Raji (cell line): ENCODE results near the gene PAX6.

Source experiments
- POLR2A ChIP-seq: IDR thresholded peaks from 2 replicates; pipeline ENCODE4 v1.6.1; 2011; ENCODE audit warnings: low read depth, low read length, control low read depth; ENCODE audit not compliant: insufficient read depth

PAX6 gene

GRCh38 chr11:31806928-31807798 is 4.0 kb downstream of the PAX6 start:
- TF ChIP-seq POLR2A = no peak

DNA sequence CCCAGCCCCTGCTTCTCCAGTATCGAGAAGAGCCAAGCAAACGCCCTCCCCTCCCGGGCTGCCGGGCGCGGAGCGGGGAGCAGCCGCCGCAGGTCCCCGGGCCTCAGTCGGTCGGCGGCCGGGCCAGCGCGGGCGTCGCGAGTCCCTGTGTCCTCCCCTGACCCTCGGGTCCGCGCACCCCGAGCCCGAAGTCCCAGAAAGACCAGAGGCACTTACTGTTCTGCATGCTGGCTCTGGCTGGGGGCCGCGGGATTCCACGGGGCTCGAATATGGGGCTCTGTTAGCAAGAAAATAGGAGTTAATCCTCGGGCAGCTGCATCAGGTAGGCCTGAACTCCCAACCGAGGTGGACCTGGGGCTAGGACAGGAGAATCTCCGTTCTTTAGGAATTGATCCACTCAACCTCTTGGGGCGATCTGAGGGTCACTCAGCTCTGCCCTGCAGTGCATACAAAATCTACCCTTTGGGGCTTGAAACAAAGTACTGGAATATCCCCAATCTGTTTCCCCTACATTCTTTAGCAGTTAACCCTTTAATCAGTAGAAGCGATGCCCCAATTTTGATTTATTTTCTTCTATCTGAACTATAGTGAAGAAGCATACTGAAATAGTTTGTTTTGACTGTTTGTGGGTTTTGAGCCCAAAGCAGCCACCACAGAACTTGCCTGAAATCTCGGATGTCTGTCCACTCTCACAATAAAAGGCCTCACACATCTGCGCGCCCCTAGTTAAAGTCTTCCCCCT is 4.8 kb downstream of the PAX6 start:
- no peak for TF ChIP-seq POLR2A

DNA sequence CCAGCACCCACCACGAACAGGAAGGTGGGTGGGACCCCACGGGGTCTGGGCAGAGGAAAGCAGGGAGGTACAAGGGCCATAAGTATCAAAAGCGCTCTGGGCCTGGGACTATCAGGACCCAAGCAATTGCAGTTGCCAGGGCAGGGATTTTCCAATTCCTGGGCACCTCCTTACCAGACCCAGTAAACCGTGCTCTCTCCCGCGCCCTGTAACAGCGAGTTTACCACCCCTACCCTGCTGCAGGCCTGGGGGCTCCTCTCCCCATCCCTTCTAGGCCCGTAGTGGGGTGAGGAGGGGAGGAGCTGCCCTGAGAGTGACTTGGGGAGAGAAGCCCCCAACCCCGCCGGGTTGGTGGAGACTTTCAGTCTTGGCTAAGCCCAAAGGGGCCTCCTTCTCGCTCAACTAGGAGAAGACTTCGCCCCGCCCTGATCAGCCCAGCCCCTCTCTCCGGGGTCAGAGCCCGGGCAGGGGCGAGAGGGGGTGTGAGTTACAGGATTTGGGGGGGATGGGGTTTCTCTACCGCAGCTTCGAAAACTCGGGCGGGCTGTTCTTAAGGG is 5.4 kb downstream of the PAX6 start:
- no peak for TF ChIP-seq POLR2A

DNA sequence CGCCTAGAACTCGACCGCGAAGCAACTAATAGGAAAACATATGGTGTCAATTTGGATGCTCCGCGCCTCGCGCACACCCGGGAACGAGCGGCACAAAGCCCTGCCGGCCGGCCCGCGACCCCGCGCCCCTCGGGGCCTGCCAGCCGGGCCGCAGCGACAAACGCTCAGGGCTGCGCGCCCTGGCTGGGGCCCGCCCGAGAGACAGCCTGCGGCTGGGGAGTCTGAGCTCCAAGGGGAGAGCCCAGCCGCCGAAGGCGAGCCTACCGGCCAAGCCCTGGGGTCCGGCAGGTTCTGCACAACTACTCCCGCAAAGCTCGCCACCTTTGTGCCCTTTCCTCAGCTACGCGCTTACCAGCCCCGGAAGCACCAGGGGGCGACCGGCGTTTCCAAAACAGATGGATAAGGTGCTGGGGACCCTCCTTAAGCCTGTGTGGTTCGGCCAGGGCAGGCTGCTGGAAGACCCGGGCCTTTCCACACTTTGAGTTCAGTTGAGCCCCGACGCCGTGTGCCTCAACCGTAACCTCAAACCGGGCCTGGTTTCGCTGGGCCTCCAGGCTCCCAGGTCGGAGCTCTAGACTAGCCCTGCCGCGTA is 6.0 kb downstream of the PAX6 start:
- TF ChIP-seq POLR2A = no peak

- no peak for TF ChIP-seq POLR2A
Measured at GRCh38 chr11:31804312-31805036, 6.6 kb downstream of the PAX6 start.

DNA sequence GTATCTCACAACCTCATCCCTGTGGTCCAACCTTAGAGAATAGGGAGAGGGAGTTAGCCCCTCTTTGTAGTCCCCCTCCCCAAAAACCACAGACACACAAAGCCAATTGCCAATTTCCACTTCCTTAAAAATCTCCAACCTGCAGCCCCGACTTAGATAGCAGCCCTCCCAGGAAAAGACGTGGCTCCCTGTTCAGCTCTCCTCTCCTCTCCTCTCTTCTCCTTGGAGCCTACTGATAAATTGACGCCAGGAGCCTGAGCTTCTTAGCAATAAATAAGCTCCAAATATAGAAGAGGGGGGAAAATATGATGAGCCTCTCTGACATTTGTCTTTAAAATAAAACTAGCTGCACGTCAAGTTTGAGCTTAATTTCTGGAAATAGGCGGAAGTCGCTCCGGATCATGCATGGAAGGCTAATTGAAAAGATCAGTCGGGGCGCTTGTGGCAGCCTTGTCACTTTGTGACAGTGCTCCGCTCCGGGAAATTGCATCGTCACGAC is 7.3 kb downstream of the PAX6 start:
- TF ChIP-seq POLR2A = no peak

DNA sequence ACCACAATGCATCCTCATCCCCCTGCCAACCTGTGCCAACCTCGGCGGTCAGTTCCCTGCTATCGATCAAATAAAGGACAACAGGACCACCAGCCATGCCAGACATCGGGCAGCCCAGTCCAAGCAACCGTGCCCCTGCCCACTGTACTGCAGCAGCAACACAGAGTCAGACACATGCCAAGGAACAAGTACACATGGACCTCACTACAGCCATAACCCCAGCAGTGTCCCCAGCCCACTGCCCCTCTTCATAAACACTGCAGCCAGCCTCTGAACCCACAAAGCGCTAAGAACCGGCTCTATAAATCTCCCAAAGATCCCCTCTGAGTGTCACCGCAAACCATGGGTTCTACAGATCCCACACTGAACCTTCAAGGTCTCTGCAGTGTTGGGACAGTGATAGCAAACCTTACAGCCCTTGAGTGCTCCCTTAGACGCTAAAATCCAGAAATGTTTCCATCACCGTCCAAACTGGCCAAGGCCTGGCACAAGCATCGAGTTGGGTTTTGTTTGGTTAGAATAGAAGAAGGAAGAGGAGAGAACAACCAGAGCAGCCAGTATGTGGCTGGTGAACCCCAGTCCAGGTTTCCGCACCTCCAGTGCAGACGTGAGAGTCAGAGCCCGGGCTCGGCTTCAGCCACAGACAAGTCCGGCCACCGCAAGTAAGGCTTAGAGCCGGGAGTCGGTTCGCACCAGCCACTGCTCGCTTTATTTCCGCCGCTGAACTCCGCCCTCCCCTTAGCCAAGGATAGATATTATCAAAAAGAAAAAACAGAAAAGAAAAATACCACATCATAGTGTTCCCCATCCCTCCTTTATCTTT is 7.9 kb downstream of the PAX6 start:
- no peak for TF ChIP-seq POLR2A

DNA sequence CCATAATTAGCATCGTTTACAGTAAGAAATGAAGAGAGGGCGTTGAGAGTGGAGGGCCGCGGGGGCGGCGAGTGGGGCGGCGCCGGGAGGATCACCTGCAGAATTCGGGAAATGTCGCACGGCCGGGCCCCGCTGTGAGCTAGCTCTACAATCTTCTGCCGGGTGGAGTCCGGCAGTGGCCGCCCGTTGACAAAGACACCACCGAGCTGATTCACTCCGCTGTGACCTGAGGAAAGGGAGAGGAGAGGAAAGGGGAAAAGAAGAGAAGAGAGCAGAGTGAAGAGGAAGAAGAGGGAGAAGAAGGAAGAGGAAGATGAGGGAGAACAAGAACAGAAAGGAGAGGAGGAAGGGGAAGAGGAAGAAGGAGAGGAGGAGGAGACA is 8.5 kb downstream of the PAX6 start:
- no peak for TF ChIP-seq POLR2A

DNA sequence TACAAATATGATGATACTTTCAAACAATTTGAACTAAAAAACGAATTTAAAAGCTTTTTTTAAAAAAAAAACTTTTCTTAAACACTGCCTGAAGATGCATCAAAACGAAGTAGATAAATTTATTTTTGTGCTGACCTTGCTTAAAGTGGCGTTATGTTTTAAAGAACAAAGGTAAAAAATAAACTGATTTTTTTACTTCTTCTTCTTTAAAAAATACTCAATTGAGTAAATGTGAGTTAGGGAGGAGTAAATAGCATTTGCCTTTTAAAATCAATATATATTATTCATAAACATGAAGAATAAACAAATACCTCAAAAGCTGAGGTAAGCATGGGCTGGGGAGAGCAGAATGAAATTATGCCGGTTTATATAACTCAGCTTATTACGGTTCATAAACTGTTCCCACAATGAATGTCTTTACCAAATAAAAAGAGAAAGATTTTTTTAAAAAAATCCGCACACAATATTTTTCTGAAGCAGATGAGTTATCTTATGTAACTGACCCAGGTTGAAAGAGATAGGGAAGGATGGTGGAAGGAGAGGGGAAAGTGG is 9.0 kb downstream of the PAX6 start:
- no peak for TF ChIP-seq POLR2A

DNA sequence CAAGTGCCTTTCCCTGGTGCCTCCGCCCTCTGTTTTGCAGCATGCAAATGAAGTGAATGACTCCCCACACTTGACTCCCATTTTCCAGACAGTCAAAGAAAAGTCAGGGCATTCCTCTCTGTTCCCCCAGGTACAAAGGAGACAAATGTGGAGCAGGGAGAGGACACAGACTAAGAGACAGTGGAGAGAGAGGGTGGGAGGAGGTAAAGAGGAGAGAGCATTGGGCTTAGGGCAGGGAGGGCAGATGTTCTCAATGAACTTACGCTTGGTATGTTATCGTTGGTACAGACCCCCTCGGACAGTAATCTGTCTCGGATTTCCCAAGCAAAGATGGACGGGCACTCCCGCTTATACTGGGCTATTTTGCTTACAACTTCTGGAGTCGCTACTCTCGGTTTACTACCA is 9.8 kb downstream of the PAX6 start:
- TF ChIP-seq POLR2A = no peak

- no peak for TF ChIP-seq POLR2A
Measured at GRCh38 chr11:31800398-31801265, 10.5 kb downstream of the PAX6 start.

GRCh38 chr11:31799435-31800397 is 11.4 kb downstream of the PAX6 start:
- no peak for TF ChIP-seq POLR2A
